GM12874 (cell line): ENCODE measurements around the gene SUFU.

Experiments
- CTCF ChIP-seq: IDR thresholded peaks from 2 replicates; pipeline ENCODE4 v1.5.1; 2011; ENCODE audit warnings: low read depth, mild to moderate bottlenecking, control low read depth, low read length, moderate library complexity; ENCODE audit not compliant: insufficient read depth

SUFU gene

DNA sequence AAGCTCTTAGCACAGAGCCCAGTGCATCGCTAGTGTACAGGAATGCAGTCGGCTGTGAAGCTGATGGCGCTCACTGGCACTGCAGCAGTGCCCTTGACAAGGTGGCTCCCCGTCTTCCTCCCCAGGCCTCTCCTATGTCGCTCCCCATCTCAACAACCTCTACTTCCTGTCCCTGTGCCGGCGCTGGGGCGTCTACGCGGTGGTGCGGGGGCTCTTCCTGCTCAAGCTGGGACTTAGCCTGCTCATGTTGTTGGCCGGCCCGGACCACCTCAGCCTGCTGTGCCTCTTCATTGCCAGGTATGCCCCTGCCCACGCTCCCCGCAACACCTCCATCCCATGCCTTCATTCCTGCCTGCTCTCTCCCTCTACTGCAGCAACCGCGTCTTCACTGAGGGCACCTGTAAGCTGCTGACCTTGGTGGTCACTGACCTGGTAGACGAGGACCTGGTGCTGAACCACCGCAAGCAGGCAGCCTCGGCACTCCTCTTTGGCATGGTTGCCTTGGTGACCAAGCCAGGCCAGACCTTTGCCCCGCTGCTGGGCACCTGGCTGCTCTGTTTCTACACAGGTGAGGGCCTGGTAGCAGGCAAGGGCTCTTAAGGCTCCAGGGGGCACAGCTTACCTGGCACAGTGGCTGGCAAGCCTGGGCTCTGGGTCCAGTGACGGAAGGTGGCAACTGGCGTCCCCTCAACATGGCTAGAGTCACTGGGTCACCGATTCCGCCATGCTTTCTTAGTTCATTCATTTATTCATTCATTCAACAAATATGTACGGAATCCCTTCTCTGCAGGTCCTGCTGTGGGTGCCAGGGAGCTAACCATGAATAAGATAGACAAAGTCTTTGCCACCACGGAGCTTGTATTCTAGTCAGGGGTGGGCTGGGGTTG is 30.1 kb upstream of the SUFU start:
- TF ChIP-seq CTCF: no peak

DNA sequence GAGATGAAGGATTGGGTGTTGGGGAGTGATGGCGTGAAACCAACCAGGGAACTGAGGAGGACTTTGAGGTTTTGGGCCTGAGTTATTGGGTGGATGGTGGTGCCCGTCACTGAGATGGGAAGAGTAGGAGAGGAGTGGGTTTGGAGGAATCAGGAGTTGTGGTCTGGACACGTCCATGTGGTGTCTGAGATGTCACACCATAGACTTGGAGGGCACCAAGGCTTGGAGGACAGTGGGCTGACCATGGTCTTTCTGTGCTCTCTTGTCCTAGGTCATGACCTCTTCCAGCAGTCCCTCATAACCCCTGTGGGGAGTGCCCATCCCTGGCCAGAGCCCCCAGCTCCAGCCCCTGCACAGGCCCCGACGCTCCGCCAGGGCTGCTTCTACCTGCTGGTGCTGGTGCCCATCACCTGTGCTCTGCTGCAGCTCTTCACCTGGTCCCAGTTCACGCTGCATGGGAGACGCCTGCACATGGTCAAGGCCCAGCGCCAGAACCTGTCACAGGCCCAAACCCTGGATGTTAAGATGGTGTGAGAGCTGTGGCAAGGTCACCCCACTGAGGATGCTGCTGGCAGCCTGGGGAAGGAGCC is 28.2 kb upstream of the SUFU start:
- no peak for TF ChIP-seq CTCF

GRCh38 chr10:102476466-102477141 is 27.2 kb upstream of the SUFU start:
- TF ChIP-seq CTCF: no peak

GRCh38 chr10:102479651-102480050 is 24.1 kb upstream of the SUFU start:
- no peak for TF ChIP-seq CTCF

DNA sequence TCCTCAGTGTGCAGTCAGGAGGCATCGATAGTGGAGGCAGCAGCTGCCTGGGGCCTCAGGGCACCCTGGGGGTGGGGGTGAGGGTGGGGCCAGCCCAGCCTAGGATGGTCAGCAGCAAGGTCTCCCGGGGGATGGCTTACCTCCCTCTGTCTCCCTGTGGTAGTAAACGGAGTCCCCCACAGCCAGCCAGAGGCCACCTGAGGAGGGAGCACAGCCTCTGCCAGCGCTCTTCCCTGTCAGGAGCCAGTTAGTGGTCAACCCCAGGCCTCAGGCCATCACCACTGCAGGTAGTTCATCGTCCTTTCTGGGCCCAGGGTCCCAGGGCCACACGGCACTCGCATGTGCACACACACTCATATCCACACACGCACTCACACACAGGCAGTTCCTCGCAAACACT is 23.4 kb upstream of the SUFU start:
- TF ChIP-seq CTCF: no peak

DNA sequence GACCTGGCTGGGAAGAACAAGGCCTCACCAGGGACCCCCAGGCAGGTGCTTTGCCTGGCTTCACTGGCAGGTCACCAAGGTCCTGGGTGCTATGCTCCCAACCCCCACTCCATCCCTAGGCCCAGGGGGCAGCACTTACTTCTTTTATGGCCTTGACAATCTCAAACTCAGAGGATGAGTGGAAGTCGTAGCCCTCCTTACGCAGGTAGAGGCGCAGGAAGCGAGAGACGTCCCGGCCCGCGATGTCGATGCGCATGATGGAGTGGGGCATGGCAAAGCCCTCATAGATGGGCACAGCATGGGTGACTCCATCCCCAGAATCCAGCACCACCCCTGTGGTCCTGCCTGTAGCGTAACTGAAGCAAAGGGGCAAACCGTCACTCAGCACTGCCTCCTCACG is 19.8 kb upstream of the SUFU start:
- TF ChIP-seq CTCF: no peak

DNA sequence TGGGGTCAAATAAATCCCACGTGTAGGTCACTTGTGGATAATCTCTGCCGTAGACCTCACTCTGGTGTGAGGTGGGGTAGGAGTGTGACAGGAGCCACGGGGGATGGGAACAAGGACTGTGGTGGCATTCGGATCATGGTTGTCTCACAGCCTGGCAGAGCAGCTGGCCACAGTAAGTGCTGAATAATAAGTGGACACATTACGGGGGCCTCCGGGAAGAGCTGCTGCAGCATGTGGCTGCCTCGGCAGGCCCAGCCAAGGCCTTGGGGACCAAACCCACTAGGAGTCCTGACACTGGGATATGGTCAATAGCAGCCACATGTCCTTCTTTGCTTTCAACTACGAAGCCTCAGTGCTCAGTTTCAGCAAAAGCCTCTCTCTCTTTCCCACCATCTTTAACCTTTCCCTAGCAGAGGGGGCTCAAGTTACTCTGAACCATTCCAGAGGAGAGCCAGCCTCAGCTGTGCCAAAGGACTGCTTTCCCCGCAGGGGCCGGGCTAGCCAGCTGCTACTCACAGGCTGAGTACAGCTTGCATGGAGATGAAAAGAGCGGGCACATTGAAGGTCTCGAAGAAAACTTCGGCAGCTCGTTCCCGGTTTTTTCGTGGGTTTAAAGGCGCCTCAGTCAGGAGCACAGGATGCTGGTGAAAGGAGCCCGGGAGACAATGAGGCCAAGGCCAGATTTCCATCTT is 18.5 kb upstream of the SUFU start:
- no peak for TF ChIP-seq CTCF
